Mesenchymal stem cell (in vitro differentiated cells and primary cell): ENCODE measurements around the gene SPEN.

Source experiments
- DNase-seq: peaks from one replicate; pipeline ENCODE4 v3.0.0-alpha.2; 2013
- H2AFZ ChIP-seq: one replicate; pipeline ENCODE4 v1.6.1; 2013; ENCODE audit warnings: low read depth, mild to moderate bottlenecking, control low read depth, inconsistent platforms, low read length, moderate library complexity
- H2AK5ac ChIP-seq: 2 replicates; pipeline ENCODE4 v1.6.1; 2013; ENCODE audit warnings: low read length, moderate library complexity, mild to moderate bottlenecking, inconsistent platforms; ENCODE audit not compliant: severe bottlenecking
- H2BK120ac ChIP-seq: one replicate; pipeline ENCODE4 v1.6.1; 2013; ENCODE audit warnings: low read depth, mild to moderate bottlenecking, inconsistent platforms, low read length, moderate library complexity
- H2BK12ac ChIP-seq, 2 experiments: one replicate each; pipeline ENCODE4 v1.6.1; 2013; ENCODE audit warnings: inconsistent platforms in 2 of 2, low read length in 2 of 2, mild to moderate bottlenecking in 2 of 2, moderate library complexity in 2 of 2, control low read depth in 1 of 2
- H2BK15ac ChIP-seq: one replicate; pipeline ENCODE4 v1.6.1; 2013; ENCODE audit warnings: mild to moderate bottlenecking, low read depth, inconsistent platforms; ENCODE audit not compliant: poor library complexity, severe bottlenecking
- H2BK5ac ChIP-seq: 2 replicates; pipeline ENCODE4 v1.6.1; 2013; ENCODE audit warnings: low read depth, mild to moderate bottlenecking, low read length, control low read depth, inconsistent platforms; ENCODE audit not compliant: poor library complexity, severe bottlenecking
- H3K14ac ChIP-seq, 2 experiments: one replicate each; pipeline ENCODE4 v1.6.1; 2013; ENCODE audit warnings: inconsistent platforms in 2 of 2, low read length in 2 of 2, control low read depth in 1 of 2, mild to moderate bottlenecking in 1 of 2, moderate library complexity in 1 of 2
- H3K18ac ChIP-seq, 2 experiments: one replicate each; pipeline ENCODE4 v1.6.1; 2013; ENCODE audit warnings: inconsistent platforms in 2 of 2, low read length in 2 of 2, control low read depth in 1 of 2, low read depth in 1 of 2, mild to moderate bottlenecking in 1 of 2
- H3K23ac ChIP-seq, 2 experiments: one replicate each; pipeline ENCODE4 v1.6.1; 2013; ENCODE audit warnings: inconsistent platforms in 2 of 2, low read length in 2 of 2, mild to moderate bottlenecking in 2 of 2, moderate library complexity in 2 of 2, control low read depth in 1 of 2
- H3K27ac ChIP-seq: 2 replicates; pipeline ENCODE4 v1.5.1; 2013; ENCODE audit warnings: mild to moderate bottlenecking, moderate library complexity, low read length, control low read depth, inconsistent platforms; ENCODE audit not compliant: poor library complexity, severe bottlenecking
- H3K27me3 ChIP-seq, 2 experiments: 2 replicates each; pipeline versions ENCODE4 v1.6.1 to v1.7.0; 2013; ENCODE audit warnings: low read length in 2 of 2, mild to moderate bottlenecking in 2 of 2, moderate library complexity in 2 of 2, control low read depth in 1 of 2, inconsistent platforms in 1 of 2; ENCODE audit not compliant: control insufficient read depth in 1 of 2, insufficient read depth in 1 of 2
- H3K36me3 ChIP-seq, 2 experiments: 2 replicates each; pipeline versions ENCODE4 v1.6.1 to v1.7.0; 2013; ENCODE audit warnings: low read length in 2 of 2, control low read depth in 1 of 2, inconsistent platforms in 1 of 2, low read depth in 1 of 2, mild to moderate bottlenecking in 1 of 2; ENCODE audit not compliant: insufficient read depth in 2 of 2, control insufficient read depth in 1 of 2
- H3K4ac ChIP-seq, 2 experiments: one replicate each; pipeline ENCODE4 v1.6.1; 2013; ENCODE audit warnings: inconsistent platforms in 2 of 2, low read length in 2 of 2, mild to moderate bottlenecking in 2 of 2, moderate library complexity in 2 of 2, control low read depth in 1 of 2, low read depth in 1 of 2
- H3K4me1 ChIP-seq: 2 replicates; pipeline ENCODE4 v1.6.1; 2013; ENCODE audit warnings: low read depth, low read length, control low read depth; ENCODE audit not compliant: control insufficient read depth, insufficient read depth
- H3K4me2 ChIP-seq: 2 replicates; pipeline ENCODE4 v1.6.1; 2013; ENCODE audit warnings: low read length, mild to moderate bottlenecking, inconsistent platforms; ENCODE audit not compliant: poor library complexity, severe bottlenecking
- H3K4me3 ChIP-seq, 2 experiments: 2 replicates each; pipeline versions ENCODE4 v1.5.1 to v1.7.0; 2013; ENCODE audit warnings: low read length in 2 of 2, mild to moderate bottlenecking in 2 of 2, control low read depth in 1 of 2, low read depth in 1 of 2; ENCODE audit not compliant: insufficient read depth in 1 of 2
- H3K79me1 ChIP-seq: replicated peaks from 2 replicates; pipeline ENCODE4 v1.6.1; 2013; ENCODE audit warnings: mild to moderate bottlenecking, control low read depth, low read length, inconsistent platforms; ENCODE audit not compliant: poor library complexity, severe bottlenecking
- H3K9ac ChIP-seq: 2 replicates; pipeline ENCODE4 v1.7.0; 2013; ENCODE audit warnings: mild to moderate bottlenecking, low read length, moderate library complexity
- H3K9me3 ChIP-seq: 2 replicates; pipeline ENCODE4 v1.7.0; 2013; ENCODE audit warnings: mild to moderate bottlenecking, low read length; ENCODE audit not compliant: control insufficient read depth
- H4K8ac ChIP-seq: one replicate; pipeline ENCODE4 v1.6.1; 2013; ENCODE audit warnings: inconsistent platforms, mild to moderate bottlenecking, low read length, moderate library complexity
- H4K91ac ChIP-seq: one replicate; pipeline ENCODE4 v1.6.1; 2013; ENCODE audit warnings: mild to moderate bottlenecking, low read length, inconsistent platforms
- WGBS: methylation state at CpG from one replicate; pipeline ENCODE4 v1.1.7; 2013; ENCODE audit warnings: mixed read lengths; 5-methylcytosine and 5-hydroxymethylcytosine counted together

The SPEN gene

DNA sequence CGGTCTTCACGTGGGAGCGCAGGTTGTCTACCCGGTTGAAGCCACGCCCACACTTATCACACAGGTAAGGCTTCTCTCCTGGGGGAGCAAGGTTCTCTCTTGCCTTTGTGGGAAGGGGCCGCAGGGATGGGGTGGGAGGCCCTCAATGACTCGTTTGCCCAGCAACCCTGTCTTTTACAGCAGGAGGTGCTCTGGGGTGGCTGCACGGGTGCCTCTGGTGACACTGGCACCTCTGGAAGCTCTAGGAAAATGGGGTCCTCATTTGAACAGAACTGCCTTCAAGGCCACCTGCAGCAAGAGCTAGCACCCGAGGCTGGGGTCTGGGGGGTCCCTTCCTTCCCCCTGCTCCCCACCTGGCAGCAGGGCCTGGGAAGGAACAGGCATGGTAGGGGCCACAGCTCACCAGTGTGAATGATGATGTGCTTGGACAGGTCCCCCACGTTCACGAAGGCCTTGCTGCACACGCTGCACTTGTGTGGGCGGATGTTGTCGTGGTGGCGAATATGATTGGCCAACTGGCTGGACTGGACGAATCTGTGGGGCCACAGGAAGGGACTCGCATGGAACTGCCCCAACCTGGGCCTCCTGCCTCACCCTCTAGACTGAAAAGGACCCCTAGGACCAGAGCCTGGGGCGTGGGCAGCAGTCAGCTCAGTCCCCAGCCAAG is 95.3 kb downstream of the SPEN start:
- Histone ChIP-seq H3K18ac (no peak overlapping the region), H2BK15ac (no peak overlapping the region), H3K4ac (no peak overlapping the region), H4K8ac (no peak overlapping the region), H3K27ac (no peak overlapping the region), H3K4me3 (no peak overlapping the region), H3K79me1 (peaks cover 53% of the 10 kb centered on the region), H2BK5ac (no peak overlapping the region), H2BK12ac (no peak overlapping the region), H3K9me3 (no peaks in the 10 kb centered on the region), H2AFZ (no peak overlapping the region), H3K9ac (no peak overlapping the region), H2BK120ac (no peak overlapping the region), H2AK5ac (no peak overlapping the region), H3K27me3 (no peaks in the 10 kb centered on the region), H3K36me3 (peaks cover 88 to 97% of the 10 kb centered on the region in 2 experiments), H3K4me2 (no peak overlapping the region), H3K23ac (no peak overlapping the region), H3K4me1 (peaks cover 20% of the 10 kb centered on the region), H4K91ac (peak overlapping the region; percentile 32), H3K14ac (no peak overlapping the region)
- DNase-seq, result no peak
- WGBS, result 90% methylated on average over 18 of the region's 18 CpGs

DNA sequence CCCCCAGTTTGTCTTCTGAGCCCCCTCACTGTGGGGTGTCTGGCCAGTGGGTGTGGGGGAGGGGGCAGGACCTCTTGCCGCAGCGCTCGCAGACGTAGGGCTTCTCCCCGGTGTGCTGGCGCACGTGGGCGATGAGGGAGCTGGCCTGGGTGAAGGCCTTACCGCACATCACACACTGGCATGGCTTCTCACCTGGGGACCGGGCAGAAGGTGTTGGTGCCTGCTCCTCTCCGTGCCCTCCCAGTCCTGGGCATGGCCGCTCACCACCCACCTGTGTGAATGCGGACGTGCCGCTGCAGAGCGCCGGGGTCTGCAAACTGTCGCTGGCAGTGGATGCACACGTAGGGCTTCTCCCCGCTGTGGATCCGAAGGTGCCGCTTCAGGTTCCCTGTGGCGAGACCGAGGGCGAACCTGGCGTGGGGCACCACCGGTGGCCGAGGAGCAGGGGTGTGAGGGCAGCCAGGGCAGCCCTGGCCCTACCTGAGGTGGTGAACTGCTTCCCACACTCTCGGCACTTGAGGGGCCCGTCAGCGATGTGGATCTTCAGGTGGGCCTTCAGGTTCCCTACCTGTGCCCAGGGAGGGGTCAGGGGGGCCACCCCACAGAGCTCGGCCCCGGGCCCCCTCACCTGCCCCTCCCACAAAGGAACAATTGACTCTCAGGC is 96.0 kb downstream of the SPEN start:
- Histone ChIP-seq H4K8ac (no peak overlapping the region), H3K27ac (no peak overlapping the region), H3K36me3 (peaks cover 89 to 95% of the 10 kb centered on the region in 2 experiments), H3K4ac (no peak overlapping the region), H3K9me3 (no peaks in the 10 kb centered on the region), H3K4me3 (no peak overlapping the region), H2BK120ac (no peak overlapping the region), H2BK12ac (no peak overlapping the region), H3K14ac (no peak overlapping the region), H2BK15ac (no peak overlapping the region), H3K4me2 (no peak overlapping the region), H2AFZ (no peak overlapping the region), H3K27me3 (no peaks in the 10 kb centered on the region), H3K9ac (no peak overlapping the region), H4K91ac (no peak overlapping the region), H3K4me1 (peaks cover 24% of the 10 kb centered on the region), H3K18ac (no peak overlapping the region), H2BK5ac (no peak overlapping the region), H3K23ac (no peak overlapping the region), H3K79me1 (peaks cover 57% of the 10 kb centered on the region), H2AK5ac (no peak overlapping the region)
- WGBS, result 97% methylated on average over 33 of the region's 33 CpGs
- no peak for DNase-seq

DNA sequence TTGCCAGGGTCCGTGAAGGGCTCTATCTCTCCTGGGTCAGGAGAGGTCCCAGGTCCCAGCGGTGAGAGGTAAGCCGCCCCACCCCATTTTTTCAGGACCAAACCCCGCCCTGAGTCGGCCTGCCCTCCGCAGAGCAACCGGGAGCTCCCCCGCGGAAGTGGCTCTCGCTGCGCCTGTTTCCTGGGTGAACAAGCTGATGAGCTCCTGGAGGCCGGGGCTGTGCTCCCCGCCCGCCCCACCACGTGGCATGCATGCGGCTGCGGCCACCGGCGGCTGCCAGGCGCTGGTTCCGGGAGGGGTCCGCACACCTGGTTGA is 96.4 kb downstream of the SPEN start:
- H3K23ac ChIP-seq, result no peak overlapping the region
- H3K18ac ChIP-seq, result no peak overlapping the region
- H3K79me1 ChIP-seq, result peaks cover 55% of the 10 kb centered on the region
- no peak overlapping the region for H4K91ac ChIP-seq
- no peak overlapping the region for H3K4me3 ChIP-seq
- no peak for DNase-seq
- no peak overlapping the region for H3K4me2 ChIP-seq
- 97% methylated on average over 22 of the region's 22 CpGs for WGBS
- H3K4ac ChIP-seq, result no peak overlapping the region
- no peak overlapping the region for H3K9ac ChIP-seq
- peaks cover 85 to 90% of the 10 kb centered on the region in 2 experiments for H3K36me3 ChIP-seq
- no peak overlapping the region for H2BK120ac ChIP-seq
- H2BK12ac ChIP-seq, result no peak overlapping the region
- no peak overlapping the region for H2AK5ac ChIP-seq
- peaks cover 23% of the 10 kb centered on the region for H3K4me1 ChIP-seq
- H2BK15ac ChIP-seq, result no peak overlapping the region
- H3K27ac ChIP-seq, result no peak overlapping the region
- no peak overlapping the region for H2BK5ac ChIP-seq
- no peak overlapping the region for H3K14ac ChIP-seq
- no peaks in the 10 kb centered on the region for H3K9me3 ChIP-seq
- no peaks in the 10 kb centered on the region for H3K27me3 ChIP-seq
- no peak overlapping the region for H2AFZ ChIP-seq
- no peak overlapping the region for H4K8ac ChIP-seq

DNA sequence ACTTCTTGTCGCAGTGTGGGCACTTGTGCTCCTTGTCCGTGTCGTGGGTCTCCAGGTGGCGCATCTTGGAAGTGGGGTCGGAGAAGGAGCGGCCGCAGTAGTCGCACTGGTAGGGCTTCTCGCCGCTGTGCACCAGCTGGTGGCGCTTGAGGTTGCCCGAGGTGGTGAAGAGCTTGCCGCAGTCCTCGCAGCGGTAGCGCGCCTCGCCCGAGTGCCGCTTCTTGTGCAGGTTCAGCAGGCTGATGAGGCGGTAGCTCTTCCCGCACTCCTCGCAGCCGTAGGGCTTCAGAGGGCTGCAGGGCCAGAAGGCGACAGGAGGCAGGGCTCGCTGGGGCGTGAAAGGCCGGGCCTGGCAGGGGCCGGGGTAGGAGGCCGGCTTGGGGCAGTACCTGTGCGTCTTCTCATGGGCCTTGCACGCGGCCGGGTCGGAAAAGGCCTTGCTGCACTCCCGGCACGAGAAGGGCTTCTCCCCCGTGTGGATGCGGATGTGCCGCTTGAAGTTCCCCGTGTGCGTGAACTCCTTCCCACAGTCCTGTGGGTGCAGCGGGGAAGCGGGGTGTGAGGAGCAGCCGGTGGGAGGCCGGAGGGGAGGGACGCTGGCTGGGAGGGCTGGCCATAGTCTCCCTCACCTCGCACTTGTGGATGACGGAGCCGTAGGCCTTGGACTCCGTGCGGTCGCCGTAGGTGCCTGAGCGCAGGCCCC is 97.0 kb downstream of the SPEN start:
- Histone ChIP-seq H3K4me1 (peaks cover 22% of the 10 kb centered on the region), H3K4me2 (no peak overlapping the region), H2BK5ac (no peak overlapping the region), H3K27ac (no peak overlapping the region), H2BK12ac (no peak overlapping the region), H4K91ac (no peak overlapping the region), H2AK5ac (no peak overlapping the region), H4K8ac (no peak overlapping the region), H3K14ac (no peak overlapping the region), H3K27me3 (no peaks in the 10 kb centered on the region), H3K79me1 (peaks cover 55% of the 10 kb centered on the region), H2AFZ (no peak overlapping the region), H3K18ac (no peak overlapping the region), H3K23ac (no peak overlapping the region), H2BK120ac (no peak overlapping the region), H3K36me3 (peaks cover 80 to 85% of the 10 kb centered on the region in 2 experiments), H3K9ac (no peak overlapping the region), H3K4ac (no peak overlapping the region), H3K4me3 (no peak overlapping the region), H3K9me3 (no peaks in the 10 kb centered on the region), H2BK15ac (no peak overlapping the region)
- no peak for DNase-seq
- 96% methylated on average over 55 of the region's 55 CpGs for WGBS
